HepG2 (cell line): ENCODE measurements around the gene IL1RAPL1. TPM values are rescaled to one million over a fixed set of nuclear protein-coding genes. Genes with fewer than 3 reads are reported as not detected.

Experiments
- ATAC-seq: fragments of 200-7000 bp; cut with Tn5 transposase; 3 replicates; pipeline ENCODE4 v1.9.1; 2020; ENCODE audit warnings: mild to moderate bottlenecking, moderate library complexity
- BruUV-seq: library from RNA; stranded (reverse); fragments of 400-500 nt; replicated peaks from 2 replicates; lab custom pipeline; 2021; lab: Mats Ljungman, UMichigan
- CTCF ChIA-PET: fragments of 300-600 bp; formaldehyde crosslinking; extraction: SDS; loops from one replicate; lab custom pipeline; 2021; ENCODE audit warnings: low total read pairs, inconsistent platforms, low intra/inter-chr PET ratio; lab: Yijun Ruan, JAX
- POLR2A ChIA-PET: fragments of 350-600 bp; sonication (Branson Sonifier 250); formaldehyde crosslinking; loops from one replicate; lab custom pipeline; 2020; ENCODE audit warnings: antibody characterized with exemption, inconsistent platforms; lab: Yijun Ruan, JAX
- DNase-seq: peaks from one replicate; pipeline ENCODE4 v3.0.0-alpha.2; 2015; ENCODE audit warnings: low spot score
- FAIRE-seq: peaks from 3 replicates; lab custom pipeline; 2011; peaks lifted over from hg19 to GRCh38; lab: Jason Lieb, UNC
- H2AFZ ChIP-seq: one replicate; pipeline ENCODE4 v1.6.1; 2011; ENCODE audit warnings: low read length, inconsistent platforms
- H3K27ac ChIP-seq: fragments of 300-600 bp; 3 replicates; pipeline ENCODE4 v1.8.0; 2011; ENCODE audit warnings: mixed run types, mild to moderate bottlenecking, mixed read lengths, low read length, inconsistent platforms; ENCODE audit not compliant: insufficient read depth; ENCODE audit errors: extremely low read length
- H3K27me3 ChIP-seq, 2 experiments: fragments of 200-600 bp in 1 of 2; 2 replicates in 1 of 2; 3 replicates in 1 of 2; pipeline versions ENCODE4 v1.6.0 to v1.8.0; 2011; ENCODE audit warnings: low read length in 2 of 2, mild to moderate bottlenecking in 2 of 2, moderate library complexity in 2 of 2, inconsistent platforms in 1 of 2; ENCODE audit not compliant: insufficient read depth in 2 of 2, control insufficient read depth in 1 of 2
- H3K36me3 ChIP-seq, 2 experiments: fragments of 200-600 bp in 1 of 2; replicated peaks in 1 of 2; 2 replicates in 1 of 2; 3 replicates in 1 of 2; pipeline versions ENCODE4 v1.5.1 to v1.8.0; 2011; ENCODE audit warnings: low read length in 2 of 2, inconsistent platforms in 1 of 2; ENCODE audit not compliant: insufficient read depth in 2 of 2, control insufficient read depth in 1 of 2
- H3K4me1 ChIP-seq: 2 replicates; pipeline ENCODE4 v1.5.1; 2012; ENCODE audit warnings: low read length, inconsistent platforms; ENCODE audit not compliant: insufficient read depth
- H3K4me2 ChIP-seq: 2 replicates; pipeline ENCODE4 v1.6.0; 2011; ENCODE audit warnings: low read depth, low read length, inconsistent platforms
- H3K4me3 ChIP-seq, 3 experiments: fragments of 200-600 bp in 1 of 3; sonication (generic), shearing (Covaris generic) in 1 of 3; replicated peaks in 1 of 3; 2 replicates each; pipeline ENCODE4 v1.5.1; 2011 to 2016; ENCODE audit warnings: low read length in 3 of 3, inconsistent platforms in 2 of 3, low read depth in 2 of 3, mild to moderate bottlenecking in 2 of 3, control low read depth in 1 of 3, mixed read lengths in 1 of 3; ENCODE audit not compliant: insufficient read depth in 1 of 3
- H3K79me2 ChIP-seq: one replicate; pipeline ENCODE4 v1.6.1; 2011; ENCODE audit warnings: low read length, inconsistent platforms; ENCODE audit not compliant: insufficient read depth
- H3K9ac ChIP-seq: 2 replicates; pipeline ENCODE4 v1.6.0; 2011; ENCODE audit warnings: mild to moderate bottlenecking, low read depth, low read length, inconsistent platforms; ENCODE audit not compliant: insufficient read depth
- H3K9me3 ChIP-seq: 2 replicates; pipeline ENCODE4 v1.5.1; 2012; ENCODE audit warnings: mild to moderate bottlenecking, low read length
- H4K20me1 ChIP-seq: 2 replicates; pipeline ENCODE4 v1.6.0; 2011; ENCODE audit warnings: inconsistent platforms, mild to moderate bottlenecking, low read length, moderate library complexity; ENCODE audit not compliant: insufficient read depth
- NFIB ChIP-seq: sonication (generic); formaldehyde crosslinking; IDR thresholded peaks from 2 replicates; pipeline ENCODE4 v1.9.0; 2021; ENCODE audit warnings: missing genetic modification reagents, mild to moderate bottlenecking, borderline replicate concordance
- PITX1 ChIP-seq: sonication (generic); formaldehyde crosslinking; IDR thresholded peaks from 2 replicates; pipeline ENCODE4 v1.5.1; 2020; ENCODE audit warnings: mild to moderate bottlenecking, missing genetic modification reagents
- PTBP1 ChIP-seq: fragments of 200-400 bp; formaldehyde crosslinking; IDR thresholded peaks from 2 replicates; pipeline ENCODE4 v1.6.1; 2018; ENCODE audit warnings: low read length, low read depth; ENCODE audit not compliant: poor library complexity, severe bottlenecking
- SATB2 ChIP-seq: sonication (generic); formaldehyde crosslinking; IDR thresholded peaks from 2 replicates; pipeline ENCODE4 v1.5.0; 2020; ENCODE audit warnings: missing genetic modification reagents
- TAF1 ChIP-seq: sonication (generic); formaldehyde crosslinking; IDR thresholded peaks from 2 replicates; pipeline ENCODE4 v1.4.0; 2020; ENCODE audit warnings: missing genetic modification reagents
- TCF7L2 ChIP-seq: IDR thresholded peaks from 2 replicates; pipeline ENCODE4 v1.6.1; 2011; ENCODE audit warnings: mild to moderate bottlenecking, low read depth, low read length, moderate library complexity
- TEAD3 ChIP-seq: optimal IDR thresholded peaks from 2 replicates; pipeline ENCODE3; 2016; ENCODE audit warnings: borderline replicate concordance
- XRCC5 ChIP-seq: fragments of 200-400 bp; formaldehyde crosslinking; optimal IDR thresholded peaks from 2 replicates; pipeline ENCODE3; 2017; ENCODE audit warnings: mild to moderate bottlenecking, low read length
- ZBTB42 ChIP-seq: sonication (generic); formaldehyde crosslinking; IDR thresholded peaks from 2 replicates; pipeline ENCODE4 v1.5.0; 2020; ENCODE audit warnings: mild to moderate bottlenecking, missing genetic modification reagents
- ZNF333 ChIP-seq: sonication (generic); formaldehyde crosslinking; IDR thresholded peaks from 2 replicates; pipeline ENCODE4 v1.4.0; 2020; ENCODE audit warnings: mild to moderate bottlenecking, missing genetic modification reagents, borderline replicate concordance
- ZNF530 ChIP-seq: sonication (generic); formaldehyde crosslinking; IDR thresholded peaks from 2 replicates; pipeline ENCODE4 v1.5.0; 2020; ENCODE audit warnings: low read depth, mild to moderate bottlenecking, missing genetic modification reagents
- ZNF543 ChIP-seq: sonication (generic); formaldehyde crosslinking; IDR thresholded peaks from 2 replicates; pipeline ENCODE4 v1.4.0; 2020; ENCODE audit warnings: mild to moderate bottlenecking, missing genetic modification reagents
- ZNF879 ChIP-seq: sonication (generic); formaldehyde crosslinking; IDR thresholded peaks from 2 replicates; pipeline ENCODE4 v1.8.1; 2023; ENCODE audit warnings: missing genetic modification reagents
- in situ Hi-C: cut with HindIII; loops from 2 replicates; pipeline ENCODE4 v1.10.0; 2017; ENCODE audit warnings: low pct_unique_long_range_greater_than_20kb; ENCODE audit not compliant: extremely low pct_ligation_motif_present
- intact Hi-C: fragments of 100-400 bp; cut with micrococcal nuclease; formaldehyde crosslinking; loops from one replicate; pipeline ENCODE4 v1.10.0; 2022; ENCODE audit not compliant: unreplicated experiment
- polyA plus RNA-seq, 8 experiments: library from polyadenylated mRNA; depleted of rRNA in 3 of 8; stranded (reverse) in 7 of 8; unstranded in 1 of 8; fragments of >200 nt; fragmentation: Illumina TruSeq in 4 of 8; extraction: Trizol in 4 of 8; gene quantifications; 2 replicates each; pipeline versions ENCODE4 v1.2.1 to v1.2.3, GENCODE V29; 2011 to 2016; ENCODE audit warnings: low read depth in 4 of 8, missing spikeins in 1 of 8, mixed read lengths in 1 of 8; ENCODE audit not compliant: insufficient read depth in 1 of 8
- total RNA-seq, 5 experiments: library from RNA; depleted of rRNA; stranded (reverse); fragments of >200 nt; fragmentation: Illumina TruSeq; extraction: Trizol; gene quantifications; 2 replicates each; pipeline ENCODE4 v1.2.3, GENCODE V29; 2016; ENCODE audit warnings: low read depth in 1 of 5
- TF ChIP-seq, protein P1 (sequence below), 2 experiments: sonication (generic) in 1 of 2; formaldehyde crosslinking in 1 of 2; IDR thresholded peaks; 2 replicates each; pipeline versions ENCODE4 v1.6.1 to v1.9.0; 2014 to 2022; ENCODE audit warnings: antibody characterized with exemption in 1 of 2, borderline replicate concordance in 1 of 2, inconsistent platforms in 1 of 2, low read depth in 1 of 2, missing genetic modification reagents in 1 of 2
- TF ChIP-seq, protein P2 (sequence below): sonication (generic); formaldehyde crosslinking; IDR thresholded peaks from 2 replicates; pipeline ENCODE4 v1.9.0; 2021; ENCODE audit warnings: missing genetic modification reagents, borderline replicate concordance

The IL1RAPL1 gene
- total and polyA plus RNA-seq, 2 of the 13 experiments (the other 11 are each of a cell fraction or from before 2014, with no cell fraction given) = 0.04 TPM; not detected in 1

GRCh38 chrX:29852767-29853166, 1265.5 kb downstream of the IL1RAPL1 start:
- Histone ChIP-seq H3K36me3 (no peaks in the 10 kb centered on the region), H3K4me3 (no peak overlapping the region), H3K4me2 (no peak overlapping the region), H4K20me1 (no peaks in the 10 kb centered on the region), H3K4me1 (no peaks in the 10 kb centered on the region), H3K9me3 (no peaks in the 10 kb centered on the region), H3K79me2 (no peaks in the 10 kb centered on the region), H3K27ac (no peak overlapping the region), H3K9ac (no peak overlapping the region), H3K27me3 (no peaks in the 10 kb centered on the region), H2AFZ (no peak overlapping the region)
- in situ Hi-C loops (no loop called here), intact Hi-C loops (no loop called here)
- no TSS peak for BruUV-seq
- FAIRE-seq = no peak
- POLR2A ChIA-PET = no interaction called here
- DNase-seq = no peak
- CTCF ChIA-PET = no interaction called here
- ATAC-seq = no peak
- TF ChIP-seq XRCC5 = no peak
- no peak for TF ChIP-seq ZNF879 (CRISPR knock-in tag)
- no peak for TF ChIP-seq ZNF333
- no peak for TF ChIP-seq TCF7L2
- no peak for TF ChIP-seq ZNF543 (CRISPR knock-in tag)
- no peak for TF ChIP-seq TEAD3
- no peak for TF ChIP-seq NFIB (CRISPR knock-in tag)
- no peak for TF ChIP-seq TAF1
- no peak for TF ChIP-seq ZBTB42 (CRISPR knock-in tag)
- TF ChIP-seq PITX1 = no peak
- TF ChIP-seq, protein P1, sequence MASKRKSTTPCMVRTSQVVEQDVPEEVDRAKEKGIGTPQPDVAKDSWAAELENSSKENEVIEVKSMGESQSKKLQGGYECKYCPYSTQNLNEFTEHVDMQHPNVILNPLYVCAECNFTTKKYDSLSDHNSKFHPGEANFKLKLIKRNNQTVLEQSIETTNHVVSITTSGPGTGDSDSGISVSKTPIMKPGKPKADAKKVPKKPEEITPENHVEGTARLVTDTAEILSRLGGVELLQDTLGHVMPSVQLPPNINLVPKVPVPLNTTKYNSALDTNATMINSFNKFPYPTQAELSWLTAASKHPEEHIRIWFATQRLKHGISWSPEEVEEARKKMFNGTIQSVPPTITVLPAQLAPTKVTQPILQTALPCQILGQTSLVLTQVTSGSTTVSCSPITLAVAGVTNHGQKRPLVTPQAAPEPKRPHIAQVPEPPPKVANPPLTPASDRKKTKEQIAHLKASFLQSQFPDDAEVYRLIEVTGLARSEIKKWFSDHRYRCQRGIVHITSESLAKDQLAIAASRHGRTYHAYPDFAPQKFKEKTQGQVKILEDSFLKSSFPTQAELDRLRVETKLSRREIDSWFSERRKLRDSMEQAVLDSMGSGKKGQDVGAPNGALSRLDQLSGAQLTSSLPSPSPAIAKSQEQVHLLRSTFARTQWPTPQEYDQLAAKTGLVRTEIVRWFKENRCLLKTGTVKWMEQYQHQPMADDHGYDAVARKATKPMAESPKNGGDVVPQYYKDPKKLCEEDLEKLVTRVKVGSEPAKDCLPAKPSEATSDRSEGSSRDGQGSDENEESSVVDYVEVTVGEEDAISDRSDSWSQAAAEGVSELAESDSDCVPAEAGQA (IDR thresholded peaks at IDR 0.05; ENCODE audit: low read depth) = no peak
- TF ChIP-seq, protein P1 (CRISPR knock-in tag; IDR thresholded peaks at IDR 0.05; ENCODE audit: borderline replicate concordance) = no peak
- no peak for TF ChIP-seq SATB2 (CRISPR knock-in tag)
- TF ChIP-seq PTBP1 = no peak
- no peak for TF ChIP-seq ZNF530 (CRISPR knock-in tag)
- TF ChIP-seq, protein P2, sequence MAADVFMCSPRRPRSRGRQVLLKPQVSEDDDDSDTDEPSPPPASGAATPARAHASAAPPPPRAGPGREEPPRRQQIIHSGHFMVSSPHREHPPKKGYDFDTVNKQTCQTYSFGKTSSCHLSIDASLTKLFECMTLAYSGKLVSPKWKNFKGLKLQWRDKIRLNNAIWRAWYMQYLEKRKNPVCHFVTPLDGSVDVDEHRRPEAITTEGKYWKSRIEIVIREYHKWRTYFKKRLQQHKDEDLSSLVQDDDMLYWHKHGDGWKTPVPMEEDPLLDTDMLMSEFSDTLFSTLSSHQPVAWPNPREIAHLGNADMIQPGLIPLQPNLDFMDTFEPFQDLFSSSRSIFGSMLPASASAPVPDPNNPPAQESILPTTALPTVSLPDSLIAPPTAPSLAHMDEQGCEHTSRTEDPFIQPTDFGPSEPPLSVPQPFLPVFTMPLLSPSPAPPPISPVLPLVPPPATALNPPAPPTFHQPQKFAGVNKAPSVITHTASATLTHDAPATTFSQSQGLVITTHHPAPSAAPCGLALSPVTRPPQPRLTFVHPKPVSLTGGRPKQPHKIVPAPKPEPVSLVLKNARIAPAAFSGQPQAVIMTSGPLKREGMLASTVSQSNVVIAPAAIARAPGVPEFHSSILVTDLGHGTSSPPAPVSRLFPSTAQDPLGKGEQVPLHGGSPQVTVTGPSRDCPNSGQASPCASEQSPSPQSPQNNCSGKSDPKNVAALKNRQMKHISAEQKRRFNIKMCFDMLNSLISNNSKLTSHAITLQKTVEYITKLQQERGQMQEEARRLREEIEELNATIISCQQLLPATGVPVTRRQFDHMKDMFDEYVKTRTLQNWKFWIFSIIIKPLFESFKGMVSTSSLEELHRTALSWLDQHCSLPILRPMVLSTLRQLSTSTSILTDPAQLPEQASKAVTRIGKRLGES (CRISPR knock-in tag) = no peak
